Measurements from ENCODE around the gene KSR2. TPM values are rescaled to one million over a fixed set of nuclear protein-coding genes. Genes with fewer than 3 reads are reported as not detected.

The KSR2 gene
- total RNA-seq, 1 experiment from 2014 or later: 0.15 TPM

GRCh38 chr12:117606945-117607344, 361.8 kb downstream of the KSR2 start:
- H3K4me1 ChIP-seq (ENCODE audit: control insufficient read depth, insufficient read depth, low read length): no peaks in the 10 kb centered on the region
- H3K27ac ChIP-seq (ENCODE audit: low read length): no peak overlapping the region
- H3K9me3 ChIP-seq (ENCODE audit: control insufficient read depth, insufficient read depth, low read depth, low read length): no peaks in the 10 kb centered on the region
- no TSS peak for BruUV-seq (replicated peaks)
- no peak for DNase-seq (ENCODE audit: low read depth, low spot score)
- POLR2A ChIA-PET: no interaction called here
- in situ Hi-C loops (cut with HindIII; ENCODE audit: low pct_unique_long_range_greater_than_20kb, low sequenced_read_pairs) (no loop called here), intact Hi-C loops (cut with micrococcal nuclease; ENCODE audit: unreplicated experiment) (no loop called here)
- H3K36me3 ChIP-seq (ENCODE audit: control insufficient read depth, insufficient read depth, low read length): no peaks in the 10 kb centered on the region
- ATAC-seq: no peak
- H3K4me3 ChIP-seq (ENCODE audit: low read depth in 2 of 2, low read length in 2 of 2): no peak overlapping the region
- H3K27me3 ChIP-seq (ENCODE audit: control insufficient read depth, insufficient read depth, low read length): peaks cover 2% of the 10 kb centered on the region; the same call in 1 of the 2 replicates
- CTCF ChIA-PET: no interaction called here
- TF ChIP-seq REST (IDR thresholded peaks at IDR 0.05; ENCODE audit: insufficient read depth in 1 of 2, low read depth in 2 of 2, low read length in 1 of 2) (no peak), SIN3A (IDR thresholded peaks at IDR 0.05; ENCODE audit: borderline replicate concordance, insufficient read depth, low read depth, low read length) (no peak), CTCF (IDR thresholded peaks at IDR 0.05) (no peak), POLR2AphosphoS5 (IDR thresholded peaks at IDR 0.05; ENCODE audit: low read depth, low read length) (no peak), TCF7L2 (IDR thresholded peaks at IDR 0.05; ENCODE audit: low read depth, low read length) (no peak)

GRCh38 chr12:117606024-117606423, 362.8 kb downstream of the KSR2 start:
- H3K9me3 ChIP-seq (ENCODE audit: control insufficient read depth, insufficient read depth, low read depth, low read length): no peaks in the 10 kb centered on the region
- H3K36me3 ChIP-seq (ENCODE audit: control insufficient read depth, insufficient read depth, low read length): no peaks in the 10 kb centered on the region
- ChIA-PET CTCF (no interaction called here), POLR2A (no interaction called here)
- DNase-seq (ENCODE audit: low read depth, low spot score): no peak
- peaks cover 2% of the 10 kb centered on the region; the same call in 1 of the 2 replicates for H3K27me3 ChIP-seq (ENCODE audit: control insufficient read depth, insufficient read depth, low read length)
- BruUV-seq (replicated peaks): no TSS peak
- no peak overlapping the region for H3K4me3 ChIP-seq (ENCODE audit: low read depth in 2 of 2, low read length in 2 of 2)
- H3K27ac ChIP-seq (ENCODE audit: low read length): no peak overlapping the region
- intact Hi-C loops (cut with micrococcal nuclease; ENCODE audit: unreplicated experiment) (no loop called here), in situ Hi-C loops (cut with HindIII; ENCODE audit: low pct_unique_long_range_greater_than_20kb, low sequenced_read_pairs) (no loop called here)
- no peak for ATAC-seq
- TF ChIP-seq TCF7L2 (IDR thresholded peaks at IDR 0.05; ENCODE audit: low read depth, low read length) (no peak), CTCF (IDR thresholded peaks at IDR 0.05) (no peak), REST (IDR thresholded peaks at IDR 0.05; ENCODE audit: insufficient read depth in 1 of 2, low read depth in 2 of 2, low read length in 1 of 2) (no peak), SIN3A (IDR thresholded peaks at IDR 0.05; ENCODE audit: borderline replicate concordance, insufficient read depth, low read depth, low read length) (no peak), POLR2AphosphoS5 (IDR thresholded peaks at IDR 0.05; ENCODE audit: low read depth, low read length) (no peak)
- H3K4me1 ChIP-seq (ENCODE audit: control insufficient read depth, insufficient read depth, low read length): no peaks in the 10 kb centered on the region
